H1 (cell line): ENCODE data around the gene ATP8B3. TPM values are rescaled to one million over a fixed set of nuclear protein-coding genes. Genes with fewer than 3 reads are reported as not detected.

ENCODE experiments used
- CTCF ChIA-PET: fragments of 300-600 bp; sonication (Branson Sonifier 250); formaldehyde crosslinking; loops from one replicate; lab custom pipeline; 2021; ENCODE audit not compliant: partially characterized antibody; lab: Charles Lee
- POLR2A ChIA-PET: fragments of 300-600 bp; sonication (Branson Sonifier 250); formaldehyde crosslinking; loops from one replicate; lab custom pipeline; 2021; ENCODE audit warnings: inconsistent platforms; ENCODE audit not compliant: partially characterized antibody; lab: Charles Lee
- DNase-seq, 2 experiments: peaks; one replicate each; pipeline versions ENCODE4 v3.0.0 to v3.0.0-alpha.2; 2010 to 2022; ENCODE audit warnings: low spot score in 2 of 2, low read depth in 1 of 2, mixed read lengths in 1 of 2
- FAIRE-seq: peaks from 2 replicates; lab custom pipeline; 2011; peaks lifted over from hg19 to GRCh38; lab: Jason Lieb, UNC
- H2AFZ ChIP-seq: 2 replicates; pipeline ENCODE4 v1.8.1; 2012; ENCODE audit warnings: low read length, inconsistent platforms
- H2AK5ac ChIP-seq: 2 replicates; pipeline ENCODE4 v1.6.1; 2013; ENCODE audit warnings: low read depth, low read length
- H2BK120ac ChIP-seq: replicated peaks from 2 replicates; pipeline ENCODE3; 2013; ENCODE audit warnings: low read depth, low read length, inconsistent platforms
- H2BK12ac ChIP-seq: 2 replicates; pipeline ENCODE4 v1.6.1; 2013; ENCODE audit warnings: low read depth, low read length
- H2BK15ac ChIP-seq: 2 replicates; pipeline ENCODE4 v1.6.1; 2013; ENCODE audit warnings: low read length
- H2BK20ac ChIP-seq: 2 replicates; pipeline ENCODE4 v1.6.1; 2013; ENCODE audit warnings: low read length
- H2BK5ac ChIP-seq: 2 replicates; pipeline ENCODE4 v1.6.1; 2013; ENCODE audit warnings: low read depth, low read length
- H3K14ac ChIP-seq: 2 replicates; pipeline ENCODE4 v1.6.1; 2013; ENCODE audit warnings: inconsistent platforms; ENCODE audit not compliant: insufficient read length
- H3K18ac ChIP-seq: 2 replicates; pipeline ENCODE4 v1.6.1; 2013; ENCODE audit warnings: low read length; ENCODE audit errors: extremely low read depth
- H3K23ac ChIP-seq: 2 replicates; pipeline ENCODE4 v1.6.1; 2013; ENCODE audit warnings: inconsistent platforms; ENCODE audit not compliant: insufficient read length
- H3K23me2 ChIP-seq: 2 replicates; pipeline ENCODE4 v1.6.1; 2013; ENCODE audit warnings: low read depth, low read length
- H3K27ac ChIP-seq: 2 replicates; pipeline ENCODE4 v1.6.1; 2011; ENCODE audit warnings: low read depth, low read length, inconsistent platforms
- H3K27me3 ChIP-seq, 4 experiments: replicated peaks in 1 of 4; 1 replicate in 1 of 4; 2 replicates in 3 of 4; pipeline versions ENCODE4 v1.6.1 to v1.8.1; 2011 to 2013; ENCODE audit warnings: low read length in 3 of 4, mild to moderate bottlenecking in 3 of 4, inconsistent platforms in 2 of 4, mixed read lengths in 2 of 4, moderate library complexity in 1 of 4; ENCODE audit not compliant: control insufficient read depth in 3 of 4, insufficient read depth in 3 of 4; ENCODE audit errors: extremely low read depth in 1 of 4
- H3K36me3 ChIP-seq, 4 experiments: 2 replicates each; pipeline versions ENCODE4 v1.6.1 to v1.8.1; 2011 to 2013; ENCODE audit warnings: mild to moderate bottlenecking in 4 of 4, low read length in 3 of 4, moderate library complexity in 2 of 4, control low read depth in 1 of 4, inconsistent platforms in 1 of 4; ENCODE audit not compliant: insufficient read depth in 4 of 4, control insufficient read depth in 2 of 4
- H3K4ac ChIP-seq: replicated peaks from 2 replicates; pipeline ENCODE3; 2013; ENCODE audit warnings: low read length, low read depth, mixed read lengths, inconsistent platforms; ENCODE audit not compliant: insufficient read length
- H3K4me1 ChIP-seq, 4 experiments: replicated peaks in 1 of 4; 1 replicate in 1 of 4; 2 replicates in 3 of 4; pipeline versions ENCODE4 v1.6.1 to v1.8.1; 2011 to 2013; ENCODE audit warnings: low read length in 3 of 4, inconsistent platforms in 2 of 4, mixed read lengths in 1 of 4; ENCODE audit not compliant: insufficient read depth in 4 of 4, control insufficient read depth in 3 of 4
- H3K4me2 ChIP-seq, 2 experiments: 2 replicates each; pipeline versions ENCODE4 v1.6.1 to v1.8.1; 2011 to 2013; ENCODE audit warnings: low read depth in 2 of 2, low read length in 2 of 2, control low read depth in 1 of 2, inconsistent platforms in 1 of 2, mild to moderate bottlenecking in 1 of 2; ENCODE audit not compliant: insufficient read depth in 1 of 2
- H3K4me3 ChIP-seq, 4 experiments: fragments of 200-600, 300-600 bp in 1 of 4; sonication (generic), shearing (Covaris generic), sonication (Bioruptor Twin) in 1 of 4; 2 replicates each; pipeline versions ENCODE4 v1.5.1 to v1.8.1; 2011 to 2016; ENCODE audit warnings: low read length in 4 of 4, low read depth in 3 of 4, control low read depth in 2 of 4, inconsistent platforms in 2 of 4, mild to moderate bottlenecking in 2 of 4, mixed read lengths in 1 of 4, moderate library complexity in 1 of 4; ENCODE audit not compliant: insufficient read depth in 2 of 4; ENCODE audit errors: extremely low read depth in 1 of 4
- H3K56ac ChIP-seq: replicated peaks from 2 replicates; pipeline ENCODE3; 2013; ENCODE audit warnings: low read depth, mild to moderate bottlenecking, mixed read lengths, low read length, inconsistent platforms; ENCODE audit not compliant: insufficient read length
- H3K79me1 ChIP-seq: 2 replicates; pipeline ENCODE4 v1.6.1; 2013; ENCODE audit warnings: low read depth, low read length, control low read depth
- H3K79me2 ChIP-seq, 2 experiments: 2 replicates each; pipeline versions ENCODE4 v1.6.1 to v1.8.1; 2012 to 2013; ENCODE audit warnings: low read length in 2 of 2, mild to moderate bottlenecking in 2 of 2, inconsistent platforms in 1 of 2; ENCODE audit not compliant: insufficient read depth in 2 of 2, control insufficient read depth in 1 of 2
- H3K9ac ChIP-seq, 4 experiments: replicated peaks in 1 of 4; 1 replicate in 1 of 4; 2 replicates in 3 of 4; pipeline versions ENCODE4 v1.6.1 to v1.8.1; 2011 to 2013; ENCODE audit warnings: low read depth in 3 of 4, low read length in 3 of 4, control low read depth in 2 of 4, mild to moderate bottlenecking in 2 of 4, moderate library complexity in 2 of 4, inconsistent platforms in 1 of 4; ENCODE audit errors: extremely low read depth in 1 of 4
- H3K9me3 ChIP-seq, 2 experiments: 2 replicates each; pipeline versions ENCODE4 v1.6.1 to v1.8.1; 2012 to 2013; ENCODE audit warnings: mild to moderate bottlenecking in 2 of 2, moderate library complexity in 2 of 2, control low read depth in 1 of 2, inconsistent platforms in 1 of 2, low read depth in 1 of 2, low read length in 1 of 2, mixed read lengths in 1 of 2; ENCODE audit not compliant: insufficient read depth in 2 of 2
- H4K20me1 ChIP-seq, 2 experiments: replicated peaks in 1 of 2; 2 replicates each; pipeline versions ENCODE3 to v1.8.1; 2011 to 2013; ENCODE audit warnings: inconsistent platforms in 2 of 2, low read length in 2 of 2, mild to moderate bottlenecking in 1 of 2; ENCODE audit not compliant: insufficient read depth in 2 of 2, control insufficient read depth in 1 of 2
- H4K5ac ChIP-seq: 2 replicates; pipeline ENCODE4 v1.6.1; 2013; ENCODE audit warnings: low read length, low read depth, mixed read lengths, inconsistent platforms; ENCODE audit not compliant: insufficient read length
- H4K8ac ChIP-seq: 2 replicates; pipeline ENCODE4 v1.8.0; 2013; ENCODE audit warnings: mild to moderate bottlenecking, moderate library complexity, low read length, inconsistent platforms; ENCODE audit not compliant: insufficient read depth; ENCODE audit errors: extremely low read depth
- H4K91ac ChIP-seq: replicated peaks from 2 replicates; pipeline ENCODE3; 2013; ENCODE audit warnings: low read length, mixed read lengths, inconsistent platforms; ENCODE audit not compliant: insufficient read length
- WGBS, 2 experiments: shearing (Covaris generic) in 1 of 2; methylation state at CpG; one replicate each; pipeline versions ENCODE4 v1.1.6 to v1.1.7; 2013 to 2015; ENCODE audit warnings: low lambda C conversion rate in 2 of 2, mixed read lengths in 2 of 2, inconsistent platforms in 1 of 2, low coverage in 1 of 2, missing lambda C conversion rate in 1 of 2; ENCODE audit not compliant: insufficient replicate concordance in 2 of 2, insufficient coverage in 1 of 2, insufficient read length in 1 of 2; ENCODE audit errors: extremely low coverage in 1 of 2, missing lambda C conversion rate in 1 of 2; 5-methylcytosine and 5-hydroxymethylcytosine counted together
- polyA plus RNA-seq, 7 experiments: library from polyadenylated mRNA; depleted of rRNA in 3 of 7; stranded (reverse) in 5 of 7; unstranded in 2 of 7; fragments of >200 nt in 5 of 7; fragments of 200-250 nt in 2 of 7; gene quantifications; 1 replicate in 5 of 7; 2 replicates in 1 of 7; 4 replicates in 1 of 7; pipeline versions ENCODE4 v1.2.1 to v1.2.3, GENCODE V29; 2011 to 2013; ENCODE audit warnings: missing spikeins in 2 of 7, mixed read lengths in 2 of 7
- total RNA-seq: library from RNA; stranded (reverse); fragmentation: NEBNext Ultra II Directional; extraction: Animal tissue kit (Norgen Biotek cat#: 25700); gene quantifications from 2 replicates; pipeline ENCODE4 v1.2.1, GENCODE V29; 2021

The ATP8B3 gene
- total and polyA plus RNA-seq, 2 of the 8 experiments (the other 6 are each of a cell fraction or from before 2014, with no cell fraction given) = 4.1 to 9.3 TPM

GRCh38 chr19:1855040-1855827 is 43.2 kb upstream of the ATP8B3 start:
- Histone ChIP-seq H3K23me2 (peaks cover 6% of the 10 kb centered on the region; the same call in 1 of the 2 replicates), H2BK120ac (no peak overlapping the region), H3K79me1 (peaks cover 19% of the 10 kb centered on the region), H2AK5ac (no peak overlapping the region; the same call in 1 of the 2 replicates), H3K23ac (no peak overlapping the region), H2BK5ac (peak overlapping the region; percentile 93), H2BK12ac (peak overlapping the region; percentile 90; the same call in 1 of the 2 replicates), H3K27ac (peak overlapping the region; percentile 58), H2BK20ac (no peak overlapping the region), H3K4me1 (peaks cover 0 to 61% (median 51%) of the 10 kb centered on the region in 4 experiments; a peak in 6 of 7 replicates), H2AFZ (no peak overlapping the region), H3K9me3 (no peaks in the 10 kb centered on the region), H3K4me3 (peak overlapping the region in 2 of 4 experiments; percentile 7 to 70; a peak in 2 of 8 replicates), H3K36me3 (no peaks in the 10 kb centered on the region), H4K91ac (peak overlapping the region; percentile 22), H3K27me3 (no peaks in the 10 kb centered on the region), H3K14ac (no peak overlapping the region), H4K5ac (peak overlapping the region; percentile 19), H3K9ac (peak overlapping the region in 2 of 4 experiments; percentile 20 to 21; a peak in 2 of 7 replicates), H3K79me2 (peaks cover 0 to 50% of the 10 kb centered on the region in 2 experiments; a peak in 3 of 4 replicates), H3K4ac (peak overlapping the region; percentile 92), H4K20me1 (peaks cover 25 to 33% of the 10 kb centered on the region in 2 experiments), H3K4me2 (peak overlapping the region; percentile 67 to 80), H2BK15ac (peak overlapping the region; percentile 97; the same call in 1 of the 2 replicates), H3K18ac (peak overlapping the region; percentile 88), H4K8ac (peak overlapping the region; percentile 39; the same call in 1 of the 2 replicates), H3K56ac (no peak overlapping the region)
- DNase-seq = peak; percentile 71 to 89
- no peak for FAIRE-seq
- ChIA-PET CTCF (interaction anchor here (0.9 to 2.5 kb wide), 5 partner anchors 11 to 447 kb away, joined by 3 to 13 read pairs (median 4); no protein-coding TSS in a partner anchor), POLR2A (interaction anchor here (0.8 to 2.2 kb wide), 5 partner anchors 9 to 586 kb away, joined by 4 to 9 read pairs (median 5); partner anchors contain the start of genes CIRBP and MKNK2)
- 17% methylated on average over 29 of the region's 33 CpGs; no CpG with 5 or more reads in 1 of the 2 experiments for WGBS, 2 experiments
